Muscle of leg (tissue), 11 donors: ENCODE data around the gene PRKAG2. TPM values are rescaled to one million over a fixed set of nuclear protein-coding genes. Genes with fewer than 3 reads are reported as not detected.

Experiments
- DNase-seq: peaks from one replicate; pipeline ENCODE4 v3.0.0; 2013
- H3K27ac ChIP-seq: one replicate; pipeline ENCODE4 v1.5.1; 2013; ENCODE audit warnings: mild to moderate bottlenecking, low read length, control low read depth
- H3K27me3 ChIP-seq: one replicate; pipeline ENCODE4 v1.6.1; 2013; ENCODE audit warnings: low read length; ENCODE audit not compliant: control insufficient read depth, insufficient read depth
- H3K36me3 ChIP-seq: one replicate; pipeline ENCODE4 v1.6.1; 2013; ENCODE audit warnings: low read length; ENCODE audit not compliant: control insufficient read depth, insufficient read depth
- H3K4me1 ChIP-seq: one replicate; pipeline ENCODE4 v1.6.1; 2013; ENCODE audit warnings: low read length; ENCODE audit not compliant: control insufficient read depth, insufficient read depth
- H3K4me3 ChIP-seq: one replicate; pipeline ENCODE4 v1.5.1; 2013; ENCODE audit warnings: low read length, control low read depth
- H3K9me3 ChIP-seq: replicated peaks from 2 replicates; pipeline ENCODE4 v1.6.1; 2013; ENCODE audit warnings: low read depth, low read length; ENCODE audit not compliant: control insufficient read depth
- WGBS: methylation state at CpG from one replicate; pipeline ENCODE4 v1.1.5; 2013; ENCODE audit warnings: missing lambda C conversion rate; ENCODE audit not compliant: insufficient coverage; 5-methylcytosine and 5-hydroxymethylcytosine counted together
- polyA plus RNA-seq, 8 donors: library from polyadenylated mRNA; unstranded; fragments of 120-200 nt; gene quantifications; one replicate each; pipeline versions ENCODE4 v1.2.1 to v1.2.3, GENCODE V29; 2013; ENCODE audit warnings: inconsistent platforms in 1 of 8, low replicate concordance in 1 of 8; ENCODE audit not compliant: insufficient read length in 8 of 8, insufficient read depth in 1 of 8
- total RNA-seq: library from RNA; stranded (reverse); fragments of 120-200 nt; gene quantifications from one replicate; pipeline ENCODE4 v1.2.4, GENCODE V29; 2013

Gene PRKAG2
- total and polyA plus RNA-seq, 9 donors: 3.9 to 16.4 (median 11.2) TPM

- no peaks in the 10 kb centered on the region for H3K27me3 ChIP-seq
- no peak overlapping the region for H3K27ac ChIP-seq
- H3K36me3 ChIP-seq: no peaks in the 10 kb centered on the region
- DNase-seq: no peak
- H3K9me3 ChIP-seq: no peaks in the 10 kb centered on the region
- 50% methylated on average over 13 of the region's 15 CpGs for WGBS
- H3K4me3 ChIP-seq: no peak overlapping the region
- peaks cover 9% of the 10 kb centered on the region for H3K4me1 ChIP-seq
These were observed 323.6 kb downstream of the PRKAG2 start for GRCh38 chr7:151553356-151553755.

- WGBS: 43% methylated on average over 9 of the region's 10 CpGs
- Histone ChIP-seq H3K27me3 (no peaks in the 10 kb centered on the region), H3K4me1 (peaks cover 3% of the 10 kb centered on the region), H3K4me3 (no peak overlapping the region), H3K9me3 (no peaks in the 10 kb centered on the region), H3K36me3 (no peaks in the 10 kb centered on the region), H3K27ac (no peak overlapping the region)
- no peak for DNase-seq
These were observed 324.4 kb downstream of the PRKAG2 start for GRCh38 chr7:151552352-151553028.

GRCh38 chr7:151551820-151552219 lies 325.1 kb downstream of the PRKAG2 start:
- DNase-seq: no peak
- Histone ChIP-seq H3K27ac (no peak overlapping the region), H3K27me3 (no peaks in the 10 kb centered on the region), H3K9me3 (no peaks in the 10 kb centered on the region), H3K4me3 (no peak overlapping the region), H3K4me1 (peaks cover 3% of the 10 kb centered on the region), H3K36me3 (no peaks in the 10 kb centered on the region)
- WGBS: 68% methylated on average over 2 of the region's 7 CpGs

GRCh38 chr7:151550656-151551286 lies 326.1 kb downstream of the PRKAG2 start:
- DNase-seq: peak; percentile 23
- no peaks in the 10 kb centered on the region for H3K36me3 ChIP-seq

GRCh38 chr7:151549644-151550043 lies 327.3 kb downstream of the PRKAG2 start:
- Histone ChIP-seq H3K27ac (no peak overlapping the region), H3K9me3 (no peaks in the 10 kb centered on the region), H3K36me3 (no peaks in the 10 kb centered on the region), H3K4me1 (peaks cover 3% of the 10 kb centered on the region), H3K4me3 (no peak overlapping the region), H3K27me3 (no peaks in the 10 kb centered on the region)
- WGBS: 100% methylated on average over 2 of the region's 6 CpGs
- DNase-seq: no peak

More at GRCh38 chr7:151550656-151551286, 326.1 kb downstream of the PRKAG2 start:
- H3K9me3 ChIP-seq: no peaks in the 10 kb centered on the region
- no peak overlapping the region for H3K27ac ChIP-seq
- H3K4me1 ChIP-seq: peaks cover 3% of the 10 kb centered on the region
- H3K27me3 ChIP-seq: no peaks in the 10 kb centered on the region
- no CpG with 5 or more reads among the region's 3 CpGs for WGBS
- no peak overlapping the region for H3K4me3 ChIP-seq

GRCh38 chr7:151549083-151549482 lies 327.8 kb downstream of the PRKAG2 start:
- H3K27me3 ChIP-seq: no peaks in the 10 kb centered on the region
- no peaks in the 10 kb centered on the region for H3K36me3 ChIP-seq
- 80% methylated on average over 7 of the region's 7 CpGs for WGBS
- no peaks in the 10 kb centered on the region for H3K9me3 ChIP-seq
- no peak for DNase-seq
- H3K4me1 ChIP-seq: peaks cover 3% of the 10 kb centered on the region
- no peak overlapping the region for H3K27ac ChIP-seq
- H3K4me3 ChIP-seq: no peak overlapping the region

- Histone ChIP-seq H3K4me1 (peaks cover 3% of the 10 kb centered on the region), H3K27me3 (no peaks in the 10 kb centered on the region), H3K9me3 (no peaks in the 10 kb centered on the region), H3K4me3 (no peak overlapping the region), H3K27ac (no peak overlapping the region), H3K36me3 (no peaks in the 10 kb centered on the region)
- no peak for DNase-seq
These were observed 332.7 kb downstream of the PRKAG2 start for GRCh38 chr7:151544183-151544582.

- no peaks in the 10 kb centered on the region for H3K27me3 ChIP-seq
- H3K27ac ChIP-seq: no peak overlapping the region
- no peak overlapping the region for H3K4me3 ChIP-seq
- no peaks in the 10 kb centered on the region for H3K9me3 ChIP-seq
- 80% methylated on average over 5 of the region's 6 CpGs for WGBS
- DNase-seq: no peak
- H3K4me1 ChIP-seq: peaks cover 5% of the 10 kb centered on the region
- H3K36me3 ChIP-seq: no peaks in the 10 kb centered on the region
These were observed 334.2 kb downstream of the PRKAG2 start for GRCh38 chr7:151542606-151543130.

- Histone ChIP-seq H3K9me3 (no peaks in the 10 kb centered on the region), H3K27me3 (no peaks in the 10 kb centered on the region), H3K27ac (no peak overlapping the region), H3K4me1 (peaks cover 5% of the 10 kb centered on the region), H3K4me3 (no peak overlapping the region), H3K36me3 (no peaks in the 10 kb centered on the region)
- 90% methylated on average over 6 of the region's 17 CpGs for WGBS
- DNase-seq: no peak
These were observed 335.0 kb downstream of the PRKAG2 start for GRCh38 chr7:151541709-151542499.

GRCh38 chr7:151540146-151540545 lies 336.8 kb downstream of the PRKAG2 start:
- Histone ChIP-seq H3K4me3 (no peak overlapping the region), H3K9me3 (no peaks in the 10 kb centered on the region), H3K27ac (no peak overlapping the region), H3K36me3 (no peaks in the 10 kb centered on the region), H3K27me3 (peaks cover 2% of the 10 kb centered on the region), H3K4me1 (peaks cover 5% of the 10 kb centered on the region)
- DNase-seq: no peak
- WGBS: 85% methylated on average over 4 of the region's 4 CpGs
